MG63 (cell line): ENCODE data around the gene SYNGR3. TPM values are rescaled to one million over a fixed set of nuclear protein-coding genes. Genes with fewer than 3 reads are reported as not detected.
"Not testable (repeated sequence)": the region's sequence is repeated elsewhere in the genome, so short reads cannot be mapped to it uniquely, and the experiment has no call there.

Experiments used
- DNase-seq: peaks from one replicate; pipeline ENCODE4 v3.0.0-alpha.2; 2020
- H3K27me3 ChIP-seq: fragments of 250-450 bp; sonication (Bioruptor Pico); 2 replicates; pipeline ENCODE4 v1.5.1; 2020; ENCODE audit warnings: mild to moderate bottlenecking, moderate library complexity
- H3K36me3 ChIP-seq: fragments of 250-450 bp; sonication (Bioruptor Pico); 2 replicates; pipeline ENCODE4 v1.5.1; 2020; ENCODE audit warnings: mild to moderate bottlenecking, moderate library complexity
- H3K4me3 ChIP-seq: fragments of 250-450 bp; sonication (Bioruptor Pico); 2 replicates; pipeline ENCODE4 v1.5.1; 2020; ENCODE audit warnings: mild to moderate bottlenecking, moderate library complexity
- H3K9me3 ChIP-seq: fragments of 250-450 bp; sonication (Bioruptor Pico); 2 replicates; pipeline ENCODE4 v1.5.1; 2020; ENCODE audit warnings: mild to moderate bottlenecking, moderate library complexity
- total RNA-seq: library from RNA; depleted of rRNA; stranded (reverse); fragments of >200 nt; shearing (Covaris generic); gene quantifications from 2 replicates; pipeline ENCODE4 v1.2.3, GENCODE V29; 2014; ENCODE audit warnings: low replicate concordance

The SYNGR3 gene
- total RNA-seq, 1 experiment from 2014 or later, result 0.07 TPM

DNA sequence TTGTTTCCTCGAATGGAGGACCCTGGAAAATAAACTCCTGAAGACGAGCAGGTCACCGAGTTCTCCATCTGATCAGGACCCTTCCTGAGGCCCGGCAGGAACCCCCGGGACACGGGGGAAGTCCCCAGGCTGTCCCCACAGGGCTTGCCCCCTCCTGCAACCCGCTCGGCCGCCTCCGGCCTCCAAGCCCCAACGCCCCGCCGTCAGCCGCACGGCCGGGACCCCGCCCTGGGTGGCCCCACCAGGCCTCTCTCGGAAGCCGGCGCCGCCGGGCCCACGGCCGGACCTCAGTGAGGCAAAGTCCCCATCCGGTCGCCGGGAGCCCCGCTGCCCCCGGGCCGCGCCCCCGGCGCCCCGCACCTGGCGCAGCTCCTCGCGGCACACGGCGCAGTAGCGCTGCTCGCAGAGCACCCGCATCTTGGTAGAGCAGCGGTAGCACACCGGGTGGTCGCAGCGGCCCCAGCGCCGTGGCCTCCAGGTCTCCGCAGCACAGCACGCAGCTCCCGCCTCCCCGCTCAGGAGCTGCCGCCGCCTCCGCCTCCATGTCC lies 19.5 kb downstream of the SYNGR3 start:
- Histone ChIP-seq H3K36me3 (peaks cover 50% of the 10 kb centered on the region), H3K27me3 (no peaks in the 10 kb centered on the region), H3K9me3 (no peaks in the 10 kb centered on the region), H3K4me3 (peak overlapping the region; percentile 82)
- DNase-seq, result no peak

DNA sequence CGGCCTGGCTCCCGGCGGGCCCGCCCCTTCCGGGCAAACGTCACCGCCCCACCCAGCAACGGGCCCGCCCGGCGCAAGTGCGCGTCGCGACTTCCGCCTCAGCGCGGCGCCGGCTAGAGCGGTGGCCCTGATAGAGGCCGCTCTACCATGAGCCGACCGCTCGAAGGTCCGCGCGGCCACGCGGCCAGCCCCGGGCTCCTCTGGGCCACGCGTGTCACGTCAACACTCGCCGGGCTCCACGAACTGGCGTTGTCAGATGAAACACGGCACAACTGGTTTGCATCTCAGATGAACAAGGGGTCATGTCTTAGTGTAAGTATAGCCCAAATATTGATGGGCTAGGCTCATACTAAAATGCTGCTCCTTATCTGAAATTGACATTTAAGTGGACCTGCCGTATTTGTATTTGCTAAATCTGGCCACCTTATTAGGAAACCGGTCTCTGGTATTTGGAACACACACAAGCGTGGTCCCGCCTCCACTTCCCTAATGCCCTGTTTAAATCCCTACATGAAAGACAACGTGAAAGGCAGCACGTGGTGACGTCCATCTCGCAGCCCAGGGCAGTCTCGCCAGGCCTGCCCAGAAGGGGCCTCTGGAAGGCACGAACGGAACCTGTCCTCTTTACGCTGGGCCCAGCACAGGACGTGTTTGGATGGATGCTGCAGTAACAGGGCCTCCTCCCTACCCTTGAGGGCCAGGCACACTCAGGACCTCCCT lies 20.2 kb downstream of the SYNGR3 start, which contains the start of gene ZNF598:
Gene ZNF598, minus strand, starts transcription at position 31 of the 720 bp plus-strand sequence.
- H3K9me3 ChIP-seq, result no peaks in the 10 kb centered on the region
- H3K36me3 ChIP-seq, result peaks cover 43% of the 10 kb centered on the region
- DNase-seq, result peak; percentile 88
- H3K27me3 ChIP-seq, result no peaks in the 10 kb centered on the region
- peak within 1 kb of the TSS; percentile 82 for H3K4me3 ChIP-seq

DNA sequence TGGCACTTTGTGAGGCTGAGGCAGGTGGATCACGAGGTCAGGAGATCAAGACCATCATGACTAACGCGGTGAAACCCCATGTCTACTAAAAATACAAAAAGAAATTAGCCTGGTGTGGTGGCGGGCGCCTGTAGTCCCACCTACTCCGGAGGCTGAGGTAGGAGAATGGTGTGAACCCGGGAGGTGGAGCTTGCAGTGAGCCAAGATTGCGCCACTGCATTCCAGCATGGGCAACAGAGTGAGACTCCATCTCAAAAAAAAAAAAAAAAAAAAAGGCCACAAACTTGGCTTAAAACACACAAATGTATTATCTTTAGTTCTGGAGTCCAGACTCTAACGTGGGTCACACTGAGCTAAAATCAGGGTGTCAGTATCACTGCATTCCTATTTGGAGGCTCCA lies 22.0 kb downstream of the SYNGR3 start:
- H3K27me3 ChIP-seq, DNase-seq, H3K4me3 ChIP-seq, H3K9me3 ChIP-seq: not testable (repeated sequence)
- peaks cover 27% of the 10 kb centered on the region for H3K36me3 ChIP-seq

DNA sequence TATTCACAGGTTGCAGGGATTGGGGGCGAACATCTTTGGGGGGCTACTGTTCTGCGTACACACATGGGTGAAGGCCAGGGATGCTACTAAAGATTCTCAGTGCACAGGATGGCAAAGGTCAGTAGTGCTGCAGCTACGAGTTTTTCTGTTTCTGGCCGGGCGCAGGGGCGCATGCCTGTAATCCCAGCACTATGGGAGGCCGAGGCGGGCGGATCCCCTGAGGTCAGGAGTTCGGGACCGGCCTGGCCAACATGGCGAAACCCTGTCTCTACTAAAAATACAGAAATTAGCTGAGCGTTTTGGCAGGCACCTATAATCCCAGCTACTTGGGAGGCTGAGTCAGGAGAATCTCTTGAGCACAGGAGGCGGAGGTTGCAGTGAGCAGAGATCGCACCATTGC lies 23.8 kb downstream of the SYNGR3 start:
- peaks cover 9% of the 10 kb centered on the region for H3K36me3 ChIP-seq
- peak; percentile 37 for DNase-seq
- H3K27me3 ChIP-seq, result no peaks in the 10 kb centered on the region
- H3K4me3 ChIP-seq, result no peak overlapping the region
- H3K9me3 ChIP-seq, result no peaks in the 10 kb centered on the region

DNA sequence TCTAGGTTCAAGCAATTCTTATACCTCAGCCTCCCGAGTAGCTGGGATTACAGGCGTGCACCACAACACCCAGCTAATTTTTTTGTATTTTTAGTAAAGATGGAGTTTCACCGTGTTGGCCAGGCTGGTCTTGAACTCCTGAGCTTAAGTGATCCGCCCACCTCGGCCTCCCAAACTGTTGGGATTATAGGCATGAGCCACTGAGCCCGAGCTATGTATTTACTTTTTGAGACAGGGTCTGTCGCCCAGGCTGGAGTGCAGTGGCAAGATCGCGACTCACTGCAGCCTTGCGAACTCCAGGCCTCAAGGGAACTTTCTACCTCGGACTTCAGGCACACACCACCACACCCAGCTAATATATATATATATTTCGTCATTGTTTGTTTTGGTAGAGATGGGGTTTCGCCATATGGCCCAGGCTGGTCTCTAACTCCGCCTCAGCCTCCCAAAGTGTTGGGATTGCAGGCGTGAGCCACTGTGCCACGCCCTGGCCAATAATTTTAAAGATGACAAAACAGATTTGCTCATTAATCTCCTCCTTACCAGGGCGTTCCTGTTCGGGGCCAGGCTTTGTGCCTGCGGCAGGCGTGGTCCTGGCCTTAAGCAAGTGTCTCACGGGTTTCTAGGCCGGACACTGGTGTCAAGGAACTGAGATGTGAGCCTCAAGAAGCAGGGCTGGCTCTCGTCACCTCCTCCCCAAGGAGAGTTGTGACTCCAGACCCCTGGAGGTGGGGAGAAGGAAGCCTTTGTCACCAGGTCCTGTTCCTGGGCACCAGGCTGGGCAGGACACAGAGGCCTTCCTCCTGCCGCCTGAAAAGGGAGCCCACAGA lies 25.6 kb downstream of the SYNGR3 start:
- Histone ChIP-seq H3K27me3 (no peaks in the 10 kb centered on the region), H3K4me3 (no peak overlapping the region; the same call in 1 of the 2 replicates), H3K36me3 (no peaks in the 10 kb centered on the region), H3K9me3 (no peaks in the 10 kb centered on the region)
- peak; percentile 95 for DNase-seq

DNA sequence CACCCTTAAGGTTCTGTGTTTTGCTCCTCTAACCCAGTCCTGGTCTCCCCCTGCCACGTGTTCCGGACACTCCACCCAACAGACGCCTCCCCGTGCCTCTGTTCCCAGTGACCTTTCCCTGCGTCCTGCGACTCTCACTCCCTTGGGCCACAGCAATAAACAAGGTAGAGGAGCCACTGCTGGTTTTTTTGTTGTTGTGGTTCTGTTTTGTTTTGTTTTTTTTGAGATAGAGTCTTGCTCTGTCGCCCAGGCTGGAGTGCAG lies 26.1 kb downstream of the SYNGR3 start:
- H3K27me3 ChIP-seq, result no peaks in the 10 kb centered on the region
- H3K4me3 ChIP-seq, result no peak overlapping the region; the same call in 1 of the 2 replicates
- DNase-seq, result no peak
- H3K36me3 ChIP-seq, result no peaks in the 10 kb centered on the region
- H3K9me3 ChIP-seq, result no peaks in the 10 kb centered on the region

DNA sequence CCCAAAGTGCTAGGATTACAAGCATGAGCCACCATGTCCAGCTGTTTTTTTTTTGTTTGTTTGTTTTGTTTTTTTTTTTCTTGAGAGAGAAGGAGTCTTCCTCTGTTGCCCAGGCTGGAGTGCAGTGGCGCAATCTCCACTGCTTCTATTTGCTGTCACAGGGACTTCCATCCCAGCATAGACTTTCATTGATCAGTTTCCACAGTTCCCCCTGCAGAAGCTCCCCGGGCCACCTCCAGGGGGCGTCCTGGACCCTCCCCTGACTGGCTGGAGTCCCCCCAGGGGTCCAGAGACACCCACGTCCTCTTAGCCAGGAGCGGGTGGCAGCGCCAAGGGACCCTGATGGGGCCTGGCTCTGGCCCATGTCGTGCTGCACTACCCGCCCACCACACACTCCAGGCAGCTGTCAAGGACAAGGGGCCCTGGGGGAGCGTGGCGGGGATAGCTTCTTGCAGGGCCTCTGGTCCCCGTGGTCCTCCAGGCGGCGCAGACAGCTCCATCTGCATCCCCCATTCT lies 26.7 kb downstream of the SYNGR3 start:
- Histone ChIP-seq H3K9me3 (no peaks in the 10 kb centered on the region), H3K36me3 (no peaks in the 10 kb centered on the region), H3K27me3 (no peaks in the 10 kb centered on the region), H3K4me3 (no peak overlapping the region)
- DNase-seq, result no peak

DNA sequence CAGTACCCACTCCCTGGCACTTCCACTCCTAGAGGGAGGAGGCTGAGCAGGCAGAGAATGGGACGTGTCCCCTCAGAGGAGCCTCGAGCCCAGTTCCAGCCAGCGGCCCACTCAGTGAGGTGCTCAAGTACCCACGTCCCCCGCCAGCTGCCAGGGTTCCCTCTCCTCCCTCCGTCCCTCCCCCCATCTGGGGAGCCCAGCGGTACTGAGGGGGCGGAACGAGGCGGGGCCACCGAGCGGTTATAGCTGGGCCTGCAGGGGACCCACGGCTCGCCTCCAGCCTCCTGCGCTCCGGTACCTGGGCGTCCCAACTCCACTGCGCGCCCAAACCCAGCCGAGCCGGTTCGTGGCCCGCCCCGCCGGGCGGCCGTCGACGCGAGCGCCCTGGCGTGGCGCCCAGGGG lies 29.7 kb downstream of the SYNGR3 start, which contains the start of gene NPW:
Gene NPW, plus strand, starts transcription at position 268 of the 403 bp plus-strand sequence.
- H3K36me3 ChIP-seq, result no peaks in the 10 kb centered on the region
- H3K4me3 ChIP-seq, result no peak within 1 kb of the TSS
- DNase-seq, result no peak
- no peaks in the 10 kb centered on the region for H3K27me3 ChIP-seq
- no peaks in the 10 kb centered on the region for H3K9me3 ChIP-seq

DNA sequence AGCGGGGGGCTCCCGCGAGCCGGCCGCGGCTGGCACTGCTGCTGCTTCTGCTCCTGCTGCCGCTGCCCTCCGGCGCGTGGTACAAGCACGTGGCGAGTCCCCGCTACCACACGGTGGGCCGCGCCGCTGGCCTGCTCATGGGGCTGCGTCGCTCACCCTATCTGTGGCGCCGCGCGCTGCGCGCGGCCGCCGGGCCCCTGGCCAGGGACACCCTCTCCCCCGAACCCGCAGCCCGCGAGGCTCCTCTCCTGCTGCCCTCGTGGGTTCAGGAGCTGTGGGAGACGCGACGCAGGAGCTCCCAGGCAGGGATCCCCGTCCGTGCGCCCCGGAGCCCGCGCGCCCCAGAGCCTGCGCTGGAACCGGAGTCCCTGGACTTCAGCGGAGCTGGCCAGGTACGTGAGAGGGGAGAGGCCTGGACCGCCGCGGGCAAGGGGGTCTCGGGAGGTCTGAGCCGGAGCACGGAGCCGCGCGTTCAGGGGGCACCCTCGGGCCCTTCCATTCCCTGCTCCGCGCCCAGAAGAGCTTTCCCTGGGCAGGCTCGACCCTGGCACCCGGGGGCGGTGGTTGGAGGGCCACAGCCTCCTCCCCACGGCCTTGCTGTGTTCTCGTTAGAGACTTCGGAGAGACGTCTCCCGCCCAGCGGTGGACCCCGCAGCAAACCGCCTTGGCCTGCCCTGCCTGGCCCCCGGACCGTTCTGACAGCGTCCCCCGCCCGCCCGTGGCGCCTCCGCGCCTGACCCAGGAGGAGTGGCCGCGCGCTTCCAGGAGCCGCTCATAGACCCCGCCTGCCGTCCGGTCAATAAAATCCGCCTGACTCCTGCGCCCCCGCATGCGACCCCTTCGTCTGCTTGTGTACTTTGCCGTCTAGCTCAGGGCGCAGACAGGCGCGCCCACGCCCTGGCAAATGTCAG lies 30.4 kb downstream of the SYNGR3 start:
- Histone ChIP-seq H3K9me3 (no peaks in the 10 kb centered on the region), H3K36me3 (no peaks in the 10 kb centered on the region), H3K27me3 (no peaks in the 10 kb centered on the region), H3K4me3 (no peak overlapping the region)
- no peak for DNase-seq

DNA sequence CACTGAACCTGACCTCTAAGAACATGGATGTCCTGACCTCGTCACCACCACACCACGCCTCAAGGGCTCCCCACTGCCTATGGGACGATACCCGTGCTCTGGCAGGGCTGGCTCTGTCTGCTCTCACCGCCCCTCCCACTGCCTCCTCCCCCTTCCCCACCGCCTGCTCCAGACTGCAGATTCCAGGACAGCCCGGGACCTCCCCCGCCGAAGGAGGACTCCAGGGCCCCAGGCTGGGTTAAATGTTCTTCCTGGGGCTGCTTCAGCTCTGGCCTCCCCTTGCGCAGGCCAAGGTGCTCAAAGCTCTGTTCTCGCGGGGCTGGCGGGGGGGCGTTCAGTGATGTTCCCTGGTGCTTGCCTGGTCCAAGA lies 32.9 kb downstream of the SYNGR3 start:
- H3K36me3 ChIP-seq, result no peaks in the 10 kb centered on the region
- no peaks in the 10 kb centered on the region for H3K27me3 ChIP-seq
- peak; percentile 60 for DNase-seq
- no peaks in the 10 kb centered on the region for H3K9me3 ChIP-seq
- no peak overlapping the region for H3K4me3 ChIP-seq

DNA sequence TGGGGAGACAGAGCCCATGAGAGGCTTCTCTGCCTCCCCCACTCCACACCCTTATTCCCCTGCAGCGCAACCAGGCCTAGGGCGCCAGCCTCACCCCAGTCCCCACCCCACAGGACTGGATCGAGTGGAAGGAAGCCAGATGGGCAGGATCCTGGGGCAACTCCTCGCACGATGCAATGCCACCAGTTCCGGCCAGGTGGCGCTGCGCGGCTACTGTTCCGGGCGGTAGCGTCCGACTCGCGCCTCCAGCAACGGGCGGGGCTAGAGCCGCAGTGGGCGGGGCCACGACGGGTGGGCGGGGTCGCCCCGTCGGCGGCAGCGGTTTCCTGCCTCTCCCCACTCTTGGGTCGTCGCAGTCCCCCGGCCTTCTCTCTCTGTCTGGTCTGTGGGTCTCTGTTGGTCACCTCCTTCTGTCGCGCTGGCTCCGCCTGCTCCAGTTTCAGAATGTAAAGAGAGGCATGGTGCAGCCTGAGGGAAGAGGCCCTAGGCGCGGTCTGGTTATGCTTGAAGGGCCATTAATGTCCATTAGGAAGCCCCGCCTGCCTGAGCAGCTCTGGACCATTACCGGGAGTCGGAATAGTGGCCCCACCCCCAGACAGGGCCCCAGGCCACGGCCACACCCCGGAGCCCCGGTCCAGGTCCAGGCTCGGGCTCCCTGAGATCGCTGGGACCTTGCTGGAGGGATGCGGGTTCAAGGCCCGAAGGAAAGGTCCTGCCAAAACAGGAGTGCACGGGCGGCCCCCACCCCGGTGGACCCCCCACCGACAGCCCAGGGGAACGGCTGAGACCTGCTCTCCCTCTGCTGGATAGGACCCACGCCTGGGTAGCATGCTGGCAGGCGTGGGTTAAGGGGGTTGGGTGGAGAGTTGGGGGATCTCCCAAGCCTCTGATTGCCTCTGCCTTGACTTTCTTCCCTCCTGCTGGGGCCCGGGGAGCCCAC lies 33.6 kb downstream of the SYNGR3 start:
- no peaks in the 10 kb centered on the region for H3K9me3 ChIP-seq
- H3K36me3 ChIP-seq, result no peaks in the 10 kb centered on the region
- no peaks in the 10 kb centered on the region for H3K27me3 ChIP-seq
- peak; percentile 91 for DNase-seq
- H3K4me3 ChIP-seq, result 0 out of 2 replicates have a peak overlapping the region, but pooled peaks have one; percentile 17

DNA sequence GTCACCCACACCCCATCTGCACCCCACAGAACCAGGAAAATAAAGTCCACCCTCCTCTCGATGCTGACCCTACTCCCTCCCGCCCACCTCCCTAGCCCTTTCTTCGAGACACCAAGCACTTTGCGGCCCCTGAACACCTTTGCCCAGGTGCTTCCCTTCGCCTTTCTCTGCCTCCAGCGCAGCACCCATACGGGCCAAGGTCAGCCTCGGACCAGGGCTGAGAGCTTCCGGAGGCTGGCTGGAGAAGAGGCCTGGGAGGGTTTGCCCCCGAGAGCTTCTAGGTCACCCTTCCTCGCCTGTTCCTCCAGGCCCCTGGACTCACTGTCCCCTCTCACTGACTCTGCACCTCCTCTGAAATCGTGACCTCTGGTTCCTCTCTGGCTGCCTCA lies 34.3 kb downstream of the SYNGR3 start:
- Histone ChIP-seq H3K27me3 (no peaks in the 10 kb centered on the region), H3K4me3 (no peak overlapping the region), H3K36me3 (no peaks in the 10 kb centered on the region), H3K9me3 (no peaks in the 10 kb centered on the region)
- DNase-seq, result no peak

DNA sequence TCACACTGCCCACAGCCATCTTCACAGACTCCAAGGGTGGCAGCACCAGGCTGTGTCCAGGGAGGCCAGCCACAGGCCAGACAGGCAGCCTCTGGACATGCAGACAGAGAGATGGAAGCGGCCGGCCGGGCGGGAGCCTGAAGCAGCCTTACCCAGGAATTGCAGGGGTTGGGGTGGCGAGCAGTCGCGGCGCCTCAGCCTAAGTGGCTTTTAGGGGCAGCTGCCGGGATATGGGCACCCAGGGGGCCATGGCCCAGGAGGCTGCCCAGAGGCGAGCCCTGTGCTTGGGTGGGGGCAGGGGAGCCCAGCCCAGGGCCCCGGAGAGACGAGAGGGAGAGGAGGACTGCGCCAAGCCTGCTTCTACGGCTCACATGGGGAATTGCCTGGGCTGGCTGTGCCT lies 35.5 kb downstream of the SYNGR3 start:
- no peaks in the 10 kb centered on the region for H3K36me3 ChIP-seq
- DNase-seq, result no peak

DNA sequence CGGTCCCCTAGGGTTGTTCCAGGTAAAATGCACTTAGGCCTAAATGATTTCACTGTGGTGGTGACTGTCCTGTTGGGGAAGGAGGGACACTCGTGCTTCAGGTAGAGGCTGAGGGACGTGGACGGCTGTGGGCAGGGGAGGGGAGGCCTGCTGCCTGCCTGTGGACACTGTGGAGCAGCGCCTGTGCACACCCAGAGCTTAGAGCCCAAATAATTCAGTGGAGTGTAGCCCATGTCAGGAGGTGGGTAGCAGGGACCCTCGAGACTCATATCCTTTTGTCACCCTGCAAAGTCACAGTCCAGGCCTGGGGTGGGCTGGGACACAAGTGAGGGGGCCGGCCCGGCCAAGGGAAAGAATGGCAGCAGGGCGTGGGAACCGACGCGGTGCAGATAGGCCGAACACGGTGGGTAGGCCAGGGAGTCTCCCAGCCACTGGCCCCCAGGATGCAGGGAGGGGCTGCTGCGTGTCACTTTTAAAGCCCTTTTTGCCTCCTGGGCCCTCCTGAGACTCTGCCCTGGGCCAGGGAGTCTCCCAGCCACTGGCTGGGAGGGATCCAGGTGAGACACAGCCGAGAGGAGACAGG lies 36.2 kb downstream of the SYNGR3 start:
- peak overlapping the region; percentile 38; the same call in 1 of the 2 replicates for H3K4me3 ChIP-seq
- H3K36me3 ChIP-seq, result no peaks in the 10 kb centered on the region
- H3K27me3 ChIP-seq, result no peaks in the 10 kb centered on the region
- H3K9me3 ChIP-seq, result no peaks in the 10 kb centered on the region
- DNase-seq, result no peak

More for the DNA sequence above, 35.5 kb downstream of the SYNGR3 start:
- H3K9me3 ChIP-seq, result no peaks in the 10 kb centered on the region
- no peak overlapping the region for H3K4me3 ChIP-seq
- no peaks in the 10 kb centered on the region for H3K27me3 ChIP-seq

DNA sequence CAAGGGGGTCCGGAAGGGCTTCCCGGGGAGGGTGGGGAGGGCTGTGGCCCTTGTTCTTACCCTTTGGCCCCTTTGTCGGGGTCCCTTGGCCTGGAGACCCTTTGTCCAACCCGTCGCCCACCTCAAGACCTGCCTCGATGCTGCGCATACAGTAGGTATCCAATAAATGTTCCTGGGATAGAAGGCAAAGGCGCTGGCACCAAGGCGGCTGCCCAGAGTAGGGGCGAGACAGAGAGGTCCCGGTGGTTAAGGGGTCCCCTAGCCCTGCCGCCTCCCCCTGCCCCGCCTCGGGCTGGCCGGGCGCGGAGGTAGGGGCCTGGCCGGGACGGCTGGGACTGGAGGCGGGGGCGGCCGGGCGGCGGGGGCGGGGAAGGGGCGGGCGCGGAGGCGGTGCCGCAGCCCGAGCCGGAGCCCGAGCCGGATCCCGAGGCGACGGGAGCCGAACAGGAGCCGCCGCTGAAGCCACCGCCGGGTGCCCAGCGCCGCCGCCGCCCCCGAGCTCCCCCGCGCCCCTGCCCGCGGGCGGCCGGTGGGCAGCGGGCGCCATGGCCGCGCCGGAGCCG lies 36.8 kb downstream of the SYNGR3 start, which contains the start of gene NHERF2:
Gene NHERF2, plus strand, starts transcription at position 442 of the 563 bp plus-strand sequence. Its CDS starts 104 bp downstream, at position 546.
- peak within 1 kb of the TSS; percentile 38 for H3K4me3 ChIP-seq
- H3K27me3 ChIP-seq, result no peaks in the 10 kb centered on the region
- DNase-seq, result peak; percentile 37
- no peaks in the 10 kb centered on the region for H3K36me3 ChIP-seq
- no peaks in the 10 kb centered on the region for H3K9me3 ChIP-seq
